GM11168 (cell line): ENCODE data around the gene NMNAT2.
"Not testable (repeated sequence)": the region's sequence is repeated elsewhere in the genome, so short reads cannot be mapped to it uniquely, and the experiment has no call there.

ENCODE experiments used
- in situ Hi-C: fragments of 300-500 bp; cut with MboI; formaldehyde crosslinking; loops from one replicate; pipeline ENCODE4 v1.12.0; 2022; ENCODE audit warnings: low sequenced_read_pairs; ENCODE audit not compliant: unreplicated experiment

Gene NMNAT2

GRCh38 chr1:183419399-183419798 is 1.2 kb upstream of the NMNAT2 start:
- in situ Hi-C loops = no loop called here

GRCh38 chr1:183418696-183419095 is 516 bp upstream of the NMNAT2 start:
- in situ Hi-C loops = no loop called here

- in situ Hi-C loops = no loop called here
Measured at GRCh38 chr1:183416850-183417771, 1.1 kb downstream of the NMNAT2 start.

GRCh38 chr1:183414365-183414764 is 3.8 kb downstream of the NMNAT2 start:
- in situ Hi-C loops = no loop called here

GRCh38 chr1:183411091-183411490 is 7.1 kb downstream of the NMNAT2 start:
- in situ Hi-C loops = no loop called here

- in situ Hi-C loops = no loop called here
Measured at GRCh38 chr1:183407961-183408360, 10.2 kb downstream of the NMNAT2 start.

- in situ Hi-C loops = no loop called here
Measured at GRCh38 chr1:183407474-183407873, 10.7 kb downstream of the NMNAT2 start.

- in situ Hi-C loops = no loop called here
Measured at GRCh38 chr1:183404476-183404875, 13.7 kb downstream of the NMNAT2 start.

GRCh38 chr1:183403498-183403897 is 14.7 kb downstream of the NMNAT2 start:
- in situ Hi-C loops = no loop called here

GRCh38 chr1:183401565-183401964 is 16.6 kb downstream of the NMNAT2 start:
- in situ Hi-C loops = not testable (repeated sequence)

GRCh38 chr1:183394435-183394834 is 23.7 kb downstream of the NMNAT2 start:
- in situ Hi-C loops = no loop called here

GRCh38 chr1:183391863-183392262 is 26.3 kb downstream of the NMNAT2 start:
- in situ Hi-C loops = no loop called here

GRCh38 chr1:183390561-183390960 is 27.6 kb downstream of the NMNAT2 start:
- in situ Hi-C loops = no loop called here

GRCh38 chr1:183388735-183389134 is 29.4 kb downstream of the NMNAT2 start:
- in situ Hi-C loops = no loop called here

GRCh38 chr1:183385340-183386144 is 32.6 kb downstream of the NMNAT2 start:
- in situ Hi-C loops = no loop called here

GRCh38 chr1:183379951-183380350 is 38.2 kb downstream of the NMNAT2 start:
- in situ Hi-C loops = no loop called here

GRCh38 chr1:183375381-183375780 is 42.8 kb downstream of the NMNAT2 start:
- in situ Hi-C loops = no loop called here

GRCh38 chr1:183374825-183375224 is 43.4 kb downstream of the NMNAT2 start:
- in situ Hi-C loops = no loop called here

- in situ Hi-C loops = no loop called here
Measured at GRCh38 chr1:183372586-183373230, 45.5 kb downstream of the NMNAT2 start.

GRCh38 chr1:183370399-183371058 is 47.7 kb downstream of the NMNAT2 start:
- in situ Hi-C loops = no loop called here
